ENCODE results near the gene MEGF6.

MEGF6 gene

DNA sequence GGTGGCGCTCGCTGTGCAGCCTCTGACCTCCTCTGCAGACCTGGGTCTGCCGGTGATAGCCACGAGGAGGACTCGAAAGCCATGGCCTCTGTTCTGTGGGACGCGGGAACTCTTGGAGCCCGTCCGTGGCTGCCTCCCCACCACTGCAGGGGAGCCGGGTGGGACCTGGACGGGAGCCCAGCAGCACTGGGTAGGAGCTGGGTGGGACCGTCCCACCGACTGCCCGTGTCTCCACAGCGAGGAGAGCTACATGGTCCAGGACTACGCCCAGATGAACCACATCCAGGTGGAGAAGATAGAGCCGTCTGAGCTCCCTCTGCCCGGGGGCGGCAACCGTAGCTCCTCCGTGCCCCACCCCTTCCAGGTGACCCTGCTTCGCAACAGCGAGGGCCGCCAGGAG, 133.1 kb downstream of the MEGF6 start:
- Histone ChIP-seq H3K27me3 (peaks cover 0 to 57% of the 10 kb centered on the region in 2 donors), H3K27ac (no peak overlapping the region), H3K36me3 (no peaks in the 10 kb centered on the region), H3K4me3 (no peak overlapping the region), H3K9me3 (no peaks in the 10 kb centered on the region), H3K4me1 (no peaks in the 10 kb centered on the region)
- no peak for DNase-seq
- intact Hi-C loops (cut with DNase I; ENCODE audit: low total_unique reads): loop anchor here (10.0 kb wide), 1 partner anchor 237 kb away; no protein-coding TSS in a partner anchor
- TF ChIP-seq, protein P1, sequence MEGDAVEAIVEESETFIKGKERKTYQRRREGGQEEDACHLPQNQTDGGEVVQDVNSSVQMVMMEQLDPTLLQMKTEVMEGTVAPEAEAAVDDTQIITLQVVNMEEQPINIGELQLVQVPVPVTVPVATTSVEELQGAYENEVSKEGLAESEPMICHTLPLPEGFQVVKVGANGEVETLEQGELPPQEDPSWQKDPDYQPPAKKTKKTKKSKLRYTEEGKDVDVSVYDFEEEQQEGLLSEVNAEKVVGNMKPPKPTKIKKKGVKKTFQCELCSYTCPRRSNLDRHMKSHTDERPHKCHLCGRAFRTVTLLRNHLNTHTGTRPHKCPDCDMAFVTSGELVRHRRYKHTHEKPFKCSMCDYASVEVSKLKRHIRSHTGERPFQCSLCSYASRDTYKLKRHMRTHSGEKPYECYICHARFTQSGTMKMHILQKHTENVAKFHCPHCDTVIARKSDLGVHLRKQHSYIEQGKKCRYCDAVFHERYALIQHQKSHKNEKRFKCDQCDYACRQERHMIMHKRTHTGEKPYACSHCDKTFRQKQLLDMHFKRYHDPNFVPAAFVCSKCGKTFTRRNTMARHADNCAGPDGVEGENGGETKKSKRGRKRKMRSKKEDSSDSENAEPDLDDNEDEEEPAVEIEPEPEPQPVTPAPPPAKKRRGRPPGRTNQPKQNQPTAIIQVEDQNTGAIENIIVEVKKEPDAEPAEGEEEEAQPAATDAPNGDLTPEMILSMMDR (IDR thresholded peaks at IDR 0.05): no peak

DNA sequence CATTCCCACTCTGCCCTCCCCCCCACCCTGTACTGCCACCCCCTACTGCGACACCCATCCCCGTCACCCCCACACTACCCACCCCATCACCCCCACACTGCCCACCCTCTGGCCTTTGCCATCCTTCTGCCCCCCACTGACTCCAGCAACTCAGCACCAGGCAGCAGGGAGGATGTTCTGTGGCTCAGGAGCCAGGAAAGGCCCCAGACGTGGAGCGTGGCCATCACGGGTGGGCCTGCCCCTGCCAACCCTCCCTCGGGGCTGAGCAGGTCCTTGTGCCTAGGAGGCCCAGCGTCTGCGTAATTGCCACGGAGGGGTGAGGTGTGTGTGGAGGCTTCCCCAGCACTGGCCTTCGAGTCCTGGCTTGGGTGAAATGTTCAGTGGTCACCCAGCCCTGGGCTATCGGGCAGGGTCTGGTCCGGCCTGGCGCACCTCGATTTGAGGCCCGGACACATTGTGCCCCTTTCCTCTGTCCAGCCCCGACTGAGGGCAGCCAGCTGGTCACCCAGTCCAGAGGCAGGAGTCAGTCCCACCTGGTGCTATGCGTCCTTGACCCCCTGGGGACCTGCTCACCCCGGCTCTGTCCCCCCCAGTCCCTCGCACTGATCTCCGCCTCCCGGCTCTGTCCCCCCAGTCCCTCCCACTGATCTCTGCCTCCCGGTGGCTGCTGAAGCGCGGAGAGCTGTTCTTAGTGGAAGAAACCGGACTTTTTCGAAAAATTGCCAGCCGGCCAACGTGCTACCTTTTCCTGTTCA, 133.9 kb downstream of the MEGF6 start:
- DNase-seq: no peak
- H3K27me3 ChIP-seq: peaks cover 0 to 58% of the 10 kb centered on the region in 2 donors
- no peak overlapping the region for H3K4me3 ChIP-seq
- no peaks in the 10 kb centered on the region for H3K4me1 ChIP-seq
- H3K36me3 ChIP-seq: no peaks in the 10 kb centered on the region
- no peak overlapping the region for H3K27ac ChIP-seq
- TF ChIP-seq, protein P1 (IDR thresholded peaks at IDR 0.05): no peak
- intact Hi-C loops (cut with DNase I; ENCODE audit: low total_unique reads): loop anchor here (10.0 kb wide), 1 partner anchor 237 kb away; no protein-coding TSS in a partner anchor
- no peaks in the 10 kb centered on the region for H3K9me3 ChIP-seq

DNA sequence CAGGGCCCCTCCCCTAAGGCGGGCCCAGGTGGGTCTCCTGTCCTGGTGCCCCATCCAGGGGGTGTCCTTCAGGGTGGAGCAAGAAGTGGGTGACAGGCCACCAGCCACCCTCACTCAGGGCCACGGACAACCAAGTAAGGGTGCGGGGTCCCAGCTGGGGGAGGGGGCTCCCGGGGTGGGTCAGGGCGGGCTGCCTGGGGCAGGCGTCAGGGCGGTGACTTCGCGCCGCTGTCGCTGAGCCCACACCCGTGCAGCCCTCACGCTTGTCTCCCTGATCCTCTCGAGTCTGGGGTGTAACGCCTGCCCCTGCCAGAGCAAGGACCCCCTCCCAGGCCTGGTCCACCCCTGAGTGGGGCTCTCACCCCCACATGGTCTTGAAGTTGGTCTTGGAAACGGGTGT, 134.6 kb downstream of the MEGF6 start:
- H3K36me3 ChIP-seq: no peaks in the 10 kb centered on the region
- H3K4me3 ChIP-seq: no peak overlapping the region
- no peaks in the 10 kb centered on the region for H3K9me3 ChIP-seq
- no peak for DNase-seq
- peaks cover 0 to 63% of the 10 kb centered on the region in 2 donors for H3K27me3 ChIP-seq
- H3K4me1 ChIP-seq: peaks cover 0 to 3% (median 0%) of the 10 kb centered on the region in 4 donors
- intact Hi-C loops (cut with DNase I; ENCODE audit: low total_unique reads): loop anchor here (10.0 kb wide), 1 partner anchor 238 kb away; no protein-coding TSS in a partner anchor
- TF ChIP-seq, protein P1 (IDR thresholded peaks at IDR 0.05): no peak
- no peak overlapping the region for H3K27ac ChIP-seq

DNA sequence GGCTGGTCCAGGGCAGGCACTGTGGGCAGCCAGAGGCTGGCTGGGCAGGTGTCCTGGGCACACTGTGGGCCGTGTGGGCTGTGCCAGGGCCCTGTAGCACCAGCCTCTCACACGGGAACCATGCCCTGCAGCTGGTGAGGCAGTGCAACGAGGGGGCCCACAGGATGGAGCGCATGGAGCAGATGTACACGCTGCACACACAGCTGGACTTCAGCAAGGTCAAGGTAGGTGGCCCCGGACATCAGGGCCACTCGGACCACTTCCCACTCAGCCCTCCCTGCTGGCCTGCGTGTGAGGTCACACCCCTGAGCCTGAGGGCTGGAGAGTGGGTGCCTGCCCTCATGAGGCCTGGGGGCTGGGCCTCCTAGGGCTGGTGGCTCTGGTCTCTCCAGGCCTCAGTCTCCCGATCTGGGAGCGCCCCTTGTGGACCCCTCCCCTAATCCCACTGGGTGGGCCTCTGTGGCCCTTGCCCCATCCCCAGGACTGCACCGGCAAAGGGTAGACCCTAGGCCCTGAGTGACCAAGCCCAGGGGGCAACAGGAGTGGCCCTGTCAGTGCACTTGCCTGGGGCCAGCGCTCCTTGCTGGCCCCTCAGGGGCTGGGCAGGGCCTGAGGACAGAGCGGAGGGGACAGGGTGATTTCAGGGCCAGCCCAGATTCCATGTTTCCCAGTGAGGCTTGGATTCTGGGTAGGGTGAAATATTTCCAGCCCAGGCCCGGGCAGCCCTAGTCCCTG, 135.3 kb downstream of the MEGF6 start:
- Histone ChIP-seq H3K36me3 (no peaks in the 10 kb centered on the region), H3K4me3 (no peak overlapping the region), H3K9me3 (no peaks in the 10 kb centered on the region), H3K27me3 (peaks cover 0 to 70% of the 10 kb centered on the region in 2 donors), H3K27ac (no peak overlapping the region), H3K4me1 (peaks cover 0 to 6% (median 4%) of the 10 kb centered on the region in 4 donors)
- TF ChIP-seq, protein P1 (IDR thresholded peaks at IDR 0.05): no peak
- intact Hi-C loops (cut with DNase I; ENCODE audit: low total_unique reads): loop anchor here (10.0 kb wide), 1 partner anchor 239 kb away; no protein-coding TSS in a partner anchor
- no peak for DNase-seq

DNA sequence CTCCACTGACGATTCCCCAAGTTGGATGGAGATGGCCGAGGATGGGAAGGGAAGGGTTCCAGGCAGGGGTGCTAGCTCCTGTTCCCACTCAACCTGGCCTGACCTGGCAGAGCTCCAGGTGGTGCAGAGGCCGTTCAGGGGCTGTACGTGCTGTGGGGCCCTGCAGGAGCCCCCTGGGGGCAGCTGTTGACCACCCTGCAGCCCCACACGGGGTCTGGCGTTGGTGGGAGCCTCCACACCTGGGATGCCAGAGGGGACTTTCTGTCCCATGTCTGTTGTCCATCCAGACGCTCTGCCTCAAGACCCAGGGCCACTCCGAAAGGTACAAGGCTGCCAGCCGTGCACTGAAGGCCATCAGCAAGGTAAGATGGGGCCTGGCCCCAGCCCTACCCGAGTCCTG, 136.9 kb downstream of the MEGF6 start:
- no peaks in the 10 kb centered on the region for H3K9me3 ChIP-seq
- H3K27ac ChIP-seq: no peak overlapping the region
- H3K27me3 ChIP-seq: peaks cover 0 to 81% of the 10 kb centered on the region in 2 donors
- H3K4me1 ChIP-seq: peaks cover 0 to 6% (median 4%) of the 10 kb centered on the region in 4 donors
- DNase-seq: no peak
- TF ChIP-seq, protein P1 (IDR thresholded peaks at IDR 0.05): no peak
- intact Hi-C loops (cut with DNase I; ENCODE audit: low total_unique reads): loop anchor here (10.0 kb wide), 1 partner anchor 240 kb away; no protein-coding TSS in a partner anchor
- no peaks in the 10 kb centered on the region for H3K36me3 ChIP-seq
- H3K4me3 ChIP-seq: no peak overlapping the region
